HG02973 (cell line): ENCODE results near the gene MAK.
"Not testable (repeated sequence)": the region's sequence is repeated elsewhere in the genome, so short reads cannot be mapped to it uniquely, and the experiment has no call there.

Experiments used
- ATAC-seq: cut with Tn5 transposase; IDR thresholded peaks from one replicate; pipeline ENCODE4 v1.9.1; 2021; ENCODE audit warnings: moderate library complexity; ENCODE audit not compliant: unreplicated experiment

The MAK gene

DNA sequence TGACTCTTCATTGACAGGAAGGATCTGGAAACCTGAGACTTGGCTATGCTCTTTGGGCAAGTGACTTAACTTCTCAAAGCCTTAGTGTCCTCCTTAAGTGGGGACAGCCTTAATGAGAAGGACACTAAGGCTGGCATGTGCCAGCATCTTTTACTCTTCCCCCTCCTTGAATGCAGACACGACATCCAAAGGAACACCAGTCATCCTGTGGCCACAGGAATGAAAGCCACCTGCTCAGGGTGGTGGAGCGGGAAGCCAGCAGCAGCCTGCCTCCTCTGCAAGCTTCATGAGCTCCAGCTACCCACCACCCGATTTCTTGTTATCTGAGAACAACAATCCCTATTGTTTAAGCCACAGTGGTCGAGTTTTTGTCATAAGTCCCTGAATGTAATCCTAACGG lies 46.2 kb downstream of the MAK start:
- ATAC-seq = no peak

DNA sequence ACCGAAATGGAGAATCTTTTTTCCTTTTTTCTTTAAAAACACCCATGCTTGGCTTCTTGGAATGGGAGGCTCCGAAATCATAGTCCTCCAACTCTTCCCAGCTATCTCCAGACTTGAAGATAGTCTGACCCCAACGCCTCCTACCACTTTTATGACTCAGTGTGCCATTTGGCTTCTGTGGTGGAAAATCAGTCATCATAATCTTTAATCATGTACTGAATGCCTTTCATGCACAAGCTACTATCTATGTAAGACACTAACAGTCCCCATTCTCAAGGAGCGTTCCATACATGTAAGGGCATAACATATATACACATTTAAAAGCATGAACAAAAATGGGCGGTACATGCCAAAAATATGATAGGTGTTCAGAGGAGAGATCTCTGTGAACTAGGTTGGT lies 46.7 kb downstream of the MAK start:
- no peak for ATAC-seq

DNA sequence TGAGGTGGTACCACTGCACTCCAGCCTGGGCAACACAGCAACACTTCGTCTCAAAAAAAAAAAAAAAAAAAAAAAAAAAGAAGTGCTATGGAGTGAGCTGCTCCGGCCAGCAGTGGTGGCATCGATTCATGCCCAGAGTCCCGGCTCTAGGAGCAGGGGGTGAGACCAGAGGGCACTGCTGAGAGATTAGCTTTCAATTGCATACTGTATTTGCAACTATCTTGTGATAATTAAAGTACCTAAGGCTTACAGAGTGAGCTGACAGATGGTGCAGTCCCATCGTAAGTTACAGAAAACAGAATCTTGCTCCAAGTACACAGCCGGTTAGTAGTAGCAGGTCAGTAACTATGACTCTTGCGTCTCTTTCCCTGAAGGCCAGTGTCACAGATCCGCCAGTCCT lies 59.3 kb downstream of the MAK start:
- no peak for ATAC-seq

DNA sequence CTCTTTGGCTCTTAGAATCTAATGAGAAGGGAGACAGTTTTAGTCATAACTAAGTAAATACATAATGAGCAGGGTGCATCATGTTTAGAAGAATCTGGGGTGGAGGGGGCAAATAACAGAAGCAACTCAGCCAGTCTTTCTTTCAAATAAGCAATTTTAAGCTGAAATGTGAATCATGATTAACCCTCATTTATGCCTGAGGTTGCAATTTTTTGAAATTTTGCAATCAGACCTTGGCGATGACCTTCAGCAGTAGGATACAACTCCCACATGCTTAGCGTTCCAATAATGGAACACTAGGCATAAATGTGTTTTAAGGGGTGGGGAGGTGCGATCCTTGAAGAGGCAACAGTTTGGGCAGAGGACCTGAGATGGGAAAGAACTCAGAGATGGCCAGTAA lies 60.1 kb downstream of the MAK start:
- no peak for ATAC-seq

DNA sequence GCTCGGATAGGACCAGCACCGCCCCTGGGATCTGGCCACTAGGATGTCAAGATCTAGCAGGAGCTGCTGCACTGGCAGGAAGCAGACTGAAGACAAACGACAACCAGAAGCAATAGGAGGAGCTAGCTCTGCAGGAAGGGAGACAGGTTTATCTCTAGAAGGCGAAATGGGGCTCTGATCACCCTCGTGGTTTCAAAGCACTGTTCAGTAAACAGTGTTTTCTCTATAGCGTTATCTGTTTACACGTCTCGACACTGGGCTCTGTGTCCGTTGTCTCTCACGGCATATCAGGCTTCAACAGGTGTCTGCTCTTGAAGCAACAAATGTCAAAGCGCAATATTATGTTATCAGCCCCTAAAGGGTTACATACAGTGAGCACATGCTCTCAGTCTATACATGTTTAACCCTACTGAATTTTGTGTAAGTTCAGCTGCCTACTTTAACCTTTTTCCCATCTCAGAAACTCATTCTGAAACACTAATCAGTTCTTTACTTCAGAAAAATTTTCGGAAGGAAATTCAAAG lies 66.9 kb downstream of the MAK start:
- ATAC-seq = no peak

DNA sequence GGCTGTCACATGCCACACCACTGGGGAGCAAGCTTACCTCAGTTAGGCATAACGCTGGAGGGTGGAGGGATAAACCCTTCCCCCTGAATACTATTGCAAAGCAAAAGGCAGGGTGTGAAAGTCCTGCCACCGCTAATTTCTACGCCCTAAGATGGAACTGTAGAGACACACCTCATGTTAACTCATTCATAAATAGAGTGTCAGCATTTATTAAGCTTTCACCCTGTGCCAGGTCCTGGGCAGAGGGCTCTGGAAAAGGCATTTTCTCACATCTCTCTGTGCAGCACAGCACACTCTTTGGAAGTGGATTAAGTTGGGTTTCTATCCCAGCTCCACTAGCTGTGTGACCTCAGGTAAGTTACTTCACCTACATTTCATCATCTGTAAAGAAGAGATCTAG lies 68.9 kb downstream of the MAK start:
- ATAC-seq = no peak

DNA sequence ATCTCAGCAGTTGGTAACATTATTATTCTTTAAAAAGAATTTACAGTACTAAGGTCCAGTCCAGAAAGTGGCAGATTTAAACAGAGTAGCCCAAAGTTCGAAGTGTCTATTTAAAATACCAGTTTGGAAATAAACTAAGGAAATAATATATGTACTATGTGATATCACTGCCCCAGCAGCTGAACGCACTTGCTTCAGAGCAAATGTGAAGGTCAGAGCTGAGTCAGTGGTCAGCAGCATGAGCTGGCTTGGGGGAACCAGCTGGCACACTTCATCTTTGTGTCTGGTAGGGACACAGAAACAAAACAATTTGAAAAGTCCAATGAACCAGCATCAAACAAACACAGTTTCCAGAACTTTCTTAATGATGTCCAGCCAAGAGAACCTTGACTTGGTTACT lies 75.3 kb downstream of the MAK start:
- ATAC-seq = no peak

DNA sequence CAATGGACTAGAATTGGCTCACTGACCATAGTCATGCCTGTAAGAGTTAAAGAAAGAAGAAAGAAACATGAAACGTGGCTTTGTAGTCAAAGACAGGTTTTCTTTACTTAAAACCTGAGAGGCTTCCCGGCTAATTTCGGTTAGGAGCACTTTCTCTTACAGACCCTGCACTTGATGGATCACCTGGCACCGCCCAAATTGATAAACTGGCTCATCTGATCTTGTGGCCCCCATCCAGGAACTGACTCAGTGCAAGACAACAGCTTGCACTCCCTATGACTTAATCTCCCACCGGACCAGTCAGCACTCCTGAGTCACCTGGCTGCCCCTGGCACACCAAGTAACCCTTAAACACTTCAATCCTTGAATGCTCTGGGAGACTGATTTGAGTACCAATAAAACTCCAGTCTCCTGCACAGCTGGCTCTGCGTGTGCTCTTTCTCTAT lies 78.4 kb downstream of the MAK start:
- no peak for ATAC-seq

DNA sequence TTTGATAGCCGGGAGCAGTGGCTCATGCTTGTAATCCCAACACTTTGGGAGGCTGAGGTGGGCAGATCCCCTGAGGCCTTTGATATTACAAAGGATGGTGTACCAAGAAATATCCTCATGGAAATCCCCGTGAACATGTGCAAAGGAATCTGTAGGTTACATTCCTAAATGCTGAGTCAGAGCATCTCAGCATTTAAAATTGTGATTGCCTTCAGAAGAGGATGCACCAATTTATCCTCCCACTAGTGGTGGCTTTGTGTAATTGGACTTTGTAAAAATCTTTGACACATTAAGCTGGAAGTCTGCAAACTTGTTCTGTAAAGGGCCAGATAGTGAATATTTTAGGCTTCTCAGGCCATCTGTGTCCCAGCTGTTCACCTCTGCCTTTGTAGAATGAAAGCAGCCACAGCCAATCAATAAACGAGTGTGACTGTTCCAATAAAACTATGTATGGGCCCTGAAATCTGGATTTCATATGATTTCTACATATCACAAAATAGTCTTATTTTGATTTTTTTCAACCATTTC lies 79.0 kb downstream of the MAK start:
- ATAC-seq = no peak

DNA sequence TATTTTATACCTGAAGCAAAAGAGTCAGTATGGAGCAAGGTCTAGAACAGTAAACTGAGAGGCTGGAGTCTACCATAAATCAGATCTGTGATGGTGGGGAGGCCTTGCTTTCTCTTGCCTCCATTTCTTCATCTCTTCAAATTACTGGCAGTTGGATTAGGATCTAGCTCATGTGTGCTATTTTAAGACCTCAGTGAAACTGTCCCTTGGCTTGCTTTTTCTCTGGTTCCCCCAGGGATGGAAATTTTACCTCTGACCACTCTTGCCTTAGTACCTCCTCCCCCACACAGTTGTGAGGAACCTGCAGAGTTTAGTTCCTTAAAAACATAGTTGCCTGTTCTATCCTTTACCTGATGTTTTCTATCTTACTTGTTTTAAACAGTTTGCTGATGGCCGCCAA lies 82.3 kb downstream of the MAK start:
- no peak for ATAC-seq

DNA sequence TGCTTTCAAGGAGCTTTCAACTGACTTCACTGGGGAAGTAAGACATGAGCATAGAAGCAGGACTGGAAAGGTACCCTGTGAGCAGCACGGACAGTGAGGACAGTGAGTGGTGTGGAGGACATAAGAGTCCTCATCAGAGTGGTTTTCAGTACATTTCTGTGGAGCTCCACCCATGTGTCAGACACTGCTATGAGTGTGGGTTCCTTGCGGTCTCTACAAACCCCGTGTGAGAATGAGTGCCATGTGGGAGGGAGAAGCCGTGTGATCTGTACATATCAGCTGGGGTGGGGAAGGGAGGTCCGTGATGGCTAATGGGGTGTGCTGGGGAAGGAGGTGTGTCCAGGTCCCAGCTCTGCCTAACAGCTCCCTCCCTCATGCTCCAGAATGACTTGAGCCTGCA lies 86.6 kb downstream of the MAK start:
- ATAC-seq = not testable (repeated sequence)

DNA sequence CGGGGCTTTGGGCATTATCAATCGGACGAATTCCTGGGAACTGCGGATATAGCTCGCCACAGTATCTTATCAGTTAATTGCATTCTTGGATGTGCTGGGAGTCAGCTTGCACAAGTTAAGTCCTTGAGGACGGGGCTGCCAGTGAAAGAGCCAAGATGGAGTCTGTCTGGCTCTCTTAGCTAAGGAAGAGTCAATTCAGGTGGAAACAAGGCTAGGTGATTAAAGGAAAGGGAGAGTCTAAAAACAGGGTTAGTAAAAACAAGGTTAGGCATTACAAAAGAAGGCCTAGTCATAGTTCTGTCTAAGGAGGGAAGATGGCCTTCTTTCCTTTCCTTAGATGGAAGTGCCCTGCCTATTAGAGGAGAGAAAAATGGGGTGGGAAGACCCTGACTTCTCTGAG lies 87.8 kb downstream of the MAK start:
- ATAC-seq = not testable (repeated sequence)

DNA sequence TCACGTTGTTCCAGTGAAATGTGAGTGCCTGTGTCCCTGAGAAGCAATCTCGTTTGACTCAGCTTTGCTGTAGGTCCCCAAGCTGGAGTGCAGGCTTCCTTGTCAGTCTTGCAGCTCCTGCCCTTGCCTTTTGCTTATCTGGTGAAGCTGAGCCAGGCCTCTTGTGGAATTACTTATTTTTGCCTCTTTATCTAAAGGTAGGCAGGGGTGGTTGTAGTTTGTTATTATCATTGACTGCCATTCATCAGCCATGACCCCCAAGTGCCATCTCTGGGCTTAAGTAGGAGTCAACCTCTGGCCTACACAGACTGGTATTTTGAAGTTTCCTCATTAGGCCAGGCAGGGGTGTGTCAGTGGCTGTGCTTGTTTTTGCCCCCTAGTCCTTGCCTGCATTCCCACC lies 88.6 kb downstream of the MAK start:
- no peak for ATAC-seq

DNA sequence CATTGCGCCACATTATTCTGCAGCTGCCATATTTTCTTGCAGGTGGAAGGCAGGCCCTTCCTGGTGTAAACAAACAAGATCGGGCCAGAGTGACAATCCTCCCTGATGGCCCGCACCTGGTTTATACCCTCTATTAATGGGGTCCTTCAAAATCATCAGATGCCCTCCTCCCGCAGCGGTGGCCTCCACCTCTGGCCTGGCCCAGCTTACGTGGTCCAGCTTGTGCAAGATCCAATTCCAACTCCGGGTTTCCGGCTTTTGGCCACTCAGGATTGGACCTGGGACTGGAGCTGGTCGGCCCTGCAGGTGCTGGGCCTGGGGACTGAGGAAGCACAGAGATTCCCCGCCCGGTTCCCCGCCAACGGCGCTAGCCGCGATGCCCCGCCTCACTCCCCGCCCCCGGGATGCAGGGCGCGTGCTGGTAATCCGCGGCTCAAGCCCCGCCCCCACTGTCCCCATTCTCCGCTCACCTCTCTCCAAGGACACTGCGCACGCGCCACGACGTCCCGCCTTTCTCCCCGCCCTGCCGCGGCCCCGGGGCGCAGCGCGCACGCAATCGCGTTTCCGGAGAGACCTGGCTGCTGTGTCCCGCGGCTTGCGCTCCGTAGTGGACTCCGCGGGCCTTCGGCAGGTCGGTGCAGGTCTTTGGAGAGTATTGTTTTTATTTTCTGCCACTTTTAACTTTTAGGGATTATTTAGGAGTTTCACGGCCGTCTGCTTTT lies 90.9 kb downstream of the MAK start, which contains the start of gene TMEM14B:
TSS of gene TMEM14B (plus strand) at position 555 of the 722 bp plus-strand sequence. CDS start 1,441 bp downstream, outside the sequence.
- ATAC-seq = peak; percentile 97

DNA sequence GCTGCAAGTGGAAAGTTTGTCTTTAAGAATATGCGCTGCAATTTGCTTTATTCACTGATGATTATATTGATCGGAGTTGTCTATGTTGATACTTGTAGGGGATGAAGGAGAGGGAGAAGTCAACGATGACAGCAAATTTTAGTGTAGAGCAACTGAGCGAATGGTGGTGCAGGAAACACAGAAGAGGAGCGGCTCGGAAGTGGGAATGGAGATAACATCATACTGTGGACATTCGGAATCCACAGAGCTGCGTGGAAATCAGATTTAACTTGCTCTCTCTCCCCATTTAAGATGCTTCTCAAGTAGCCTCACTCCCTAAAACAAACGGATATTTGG lies 91.5 kb downstream of the MAK start:
- no peak for ATAC-seq

DNA sequence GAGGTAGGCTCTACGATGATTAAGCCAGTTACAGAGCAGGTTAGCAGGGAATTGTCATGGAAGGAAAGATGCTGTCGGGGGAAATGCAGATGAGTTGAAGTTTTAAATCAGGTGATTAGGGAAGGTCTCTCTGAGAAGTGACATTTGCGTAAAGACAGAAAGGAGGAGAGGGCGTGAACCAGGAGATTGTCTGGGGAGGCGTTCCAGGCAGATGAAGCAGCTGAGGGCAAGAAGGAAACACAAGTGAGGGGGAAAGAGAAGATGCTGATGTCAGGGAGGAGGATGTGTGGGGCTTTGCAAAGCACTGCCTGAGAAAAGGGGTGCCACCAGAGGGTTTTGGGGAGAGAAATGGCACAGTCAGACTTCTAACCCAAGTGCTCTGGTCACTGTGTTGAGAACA lies 93.2 kb downstream of the MAK start:
- no peak for ATAC-seq

DNA sequence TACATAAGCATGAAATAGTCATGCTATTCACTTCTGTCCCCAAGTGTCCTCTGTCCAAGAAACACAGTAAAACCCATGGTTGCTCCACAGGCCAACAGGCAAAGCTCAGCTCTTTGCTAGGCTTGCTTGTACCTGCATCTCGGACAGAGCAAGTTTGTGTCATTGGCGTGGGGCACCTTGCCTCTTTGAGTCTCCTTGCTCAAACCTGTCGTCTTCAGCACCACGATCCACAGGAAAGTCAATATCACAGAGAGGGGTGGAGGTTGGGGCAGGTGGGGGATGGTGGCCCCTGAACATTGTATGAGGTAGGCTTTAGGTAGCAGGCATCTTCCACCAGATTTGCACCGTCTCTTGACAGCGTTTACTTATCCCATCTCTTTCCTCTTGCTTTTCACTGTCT lies 94.8 kb downstream of the MAK start:
- no peak for ATAC-seq

DNA sequence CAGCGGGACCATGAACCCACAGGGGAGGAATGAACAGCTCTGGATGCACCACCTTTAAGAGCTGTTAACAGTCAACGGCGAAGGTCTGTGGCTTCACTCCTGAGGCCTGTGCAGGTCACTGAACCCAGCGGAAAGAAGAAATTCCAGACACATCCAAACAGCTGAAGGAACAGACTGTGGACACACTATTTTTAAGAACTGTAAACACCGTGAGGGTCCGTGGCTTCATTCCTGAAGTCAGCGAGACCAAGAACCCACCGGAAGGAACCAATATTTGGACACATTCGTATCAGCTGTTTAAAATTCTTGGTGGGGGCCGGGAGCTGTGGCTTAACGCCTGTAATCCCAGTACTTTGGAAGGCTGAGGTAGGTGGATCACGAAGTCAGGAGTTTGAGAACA lies 96.1 kb downstream of the MAK start:
- ATAC-seq = no peak

DNA sequence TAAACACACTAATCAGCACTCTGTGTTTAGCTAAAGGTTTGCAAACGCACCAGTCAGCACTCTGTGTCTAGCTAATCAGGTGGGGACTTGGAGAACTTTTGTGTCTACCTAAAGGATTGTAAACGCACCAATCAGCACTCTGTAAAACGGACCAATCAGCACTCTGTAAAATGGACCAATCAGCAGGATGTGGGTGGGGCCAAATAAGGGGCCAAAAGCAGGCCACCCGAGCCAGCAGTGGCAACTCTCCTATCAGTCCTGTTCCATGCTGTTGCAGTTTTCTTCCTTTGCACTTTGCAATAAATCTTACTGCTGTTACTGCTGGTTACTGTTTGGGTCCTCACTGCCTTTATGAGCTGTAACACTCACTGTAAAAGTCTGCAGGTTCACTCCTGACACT lies 96.7 kb downstream of the MAK start:
- ATAC-seq = not testable (repeated sequence)

DNA sequence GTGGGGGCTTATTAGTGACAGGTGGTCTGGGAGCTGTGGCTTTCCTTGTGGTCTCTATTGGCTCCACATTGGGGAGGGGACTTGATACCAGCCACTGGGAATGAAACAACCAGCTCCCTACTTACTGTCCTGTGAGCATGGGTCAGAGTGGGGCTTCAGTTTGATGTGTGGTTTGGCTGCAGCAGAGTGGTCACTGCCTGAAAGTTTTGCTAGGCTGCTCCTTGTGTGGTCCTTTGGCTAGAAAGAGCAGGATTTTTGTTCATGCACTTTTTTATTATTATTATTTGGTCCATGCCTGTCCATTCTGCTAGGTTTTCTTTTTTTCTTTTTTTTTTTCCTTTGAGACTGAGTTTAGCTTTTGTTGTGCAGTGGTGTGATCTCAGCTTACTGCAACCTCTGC lies 98.3 kb downstream of the MAK start:
- no peak for ATAC-seq

DNA sequence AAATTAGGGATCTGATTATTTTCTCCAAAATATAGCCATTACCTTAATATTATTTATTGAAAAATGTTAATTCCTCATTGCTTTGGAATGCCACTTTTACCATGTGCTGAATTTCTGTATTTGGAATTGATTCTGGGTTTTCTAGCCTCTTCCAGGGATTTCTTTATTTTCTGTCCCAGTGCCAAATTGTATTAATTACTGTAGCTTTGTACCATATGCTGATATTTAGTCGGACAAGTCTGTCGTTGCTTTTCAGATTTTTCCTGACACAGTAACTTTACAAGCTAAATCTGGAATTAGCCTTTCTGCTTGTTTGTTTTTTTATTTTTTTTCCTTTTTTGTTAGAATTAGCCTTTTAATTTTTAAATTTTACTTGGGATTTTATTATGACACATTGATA lies 101.6 kb downstream of the MAK start:
- ATAC-seq = no peak

DNA sequence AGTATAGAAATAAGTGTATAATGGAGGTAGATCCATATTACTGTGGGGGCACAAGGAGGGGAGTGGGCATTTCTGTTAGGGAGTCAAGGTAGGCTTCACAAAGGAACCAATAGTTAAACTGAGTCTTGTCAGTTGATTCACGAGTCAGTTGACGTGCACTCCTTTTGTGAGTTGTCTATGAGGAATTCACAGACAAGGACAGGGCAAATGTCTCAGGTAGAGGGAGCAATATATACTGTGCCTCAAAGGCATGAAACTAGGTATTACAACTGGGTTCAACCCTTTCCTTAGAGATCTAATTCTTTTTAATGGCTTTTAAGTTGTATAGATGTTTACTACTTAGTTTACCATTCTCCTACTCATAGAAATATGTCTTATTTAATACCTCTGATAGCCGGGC lies 104.5 kb downstream of the MAK start:
- no peak for ATAC-seq
